GM19468 (cell line): Measurements from ENCODE around the gene CACNA1G.

Source experiments
- ATAC-seq: cut with Tn5 transposase; IDR thresholded peaks from one replicate; pipeline ENCODE4 v1.9.1; 2021; ENCODE audit warnings: mild to moderate bottlenecking, moderate library complexity, moderate number of reproducible peaks; ENCODE audit not compliant: unreplicated experiment; ENCODE audit errors: extremely low read depth

The CACNA1G gene

DNA sequence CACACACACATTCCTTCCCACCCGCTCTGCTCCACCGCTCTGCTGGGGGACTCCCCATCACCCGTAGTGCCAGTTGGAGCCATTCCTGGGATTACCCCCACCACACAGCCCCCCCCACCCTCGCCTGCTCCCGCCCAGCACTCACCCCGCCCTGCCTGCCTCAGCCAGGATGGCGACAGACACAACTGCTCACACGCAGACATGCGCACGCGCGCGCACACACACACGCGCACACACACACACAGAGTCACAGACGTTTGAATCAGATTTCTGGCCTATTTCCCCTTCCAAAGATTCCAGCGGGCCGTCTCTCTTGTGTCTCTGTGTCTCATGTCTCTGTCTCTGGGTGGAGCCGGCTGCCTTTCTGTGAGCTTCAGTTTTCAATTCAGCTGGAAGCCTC lies 4.4 kb downstream of the CACNA1G start:
- no peak for ATAC-seq

DNA sequence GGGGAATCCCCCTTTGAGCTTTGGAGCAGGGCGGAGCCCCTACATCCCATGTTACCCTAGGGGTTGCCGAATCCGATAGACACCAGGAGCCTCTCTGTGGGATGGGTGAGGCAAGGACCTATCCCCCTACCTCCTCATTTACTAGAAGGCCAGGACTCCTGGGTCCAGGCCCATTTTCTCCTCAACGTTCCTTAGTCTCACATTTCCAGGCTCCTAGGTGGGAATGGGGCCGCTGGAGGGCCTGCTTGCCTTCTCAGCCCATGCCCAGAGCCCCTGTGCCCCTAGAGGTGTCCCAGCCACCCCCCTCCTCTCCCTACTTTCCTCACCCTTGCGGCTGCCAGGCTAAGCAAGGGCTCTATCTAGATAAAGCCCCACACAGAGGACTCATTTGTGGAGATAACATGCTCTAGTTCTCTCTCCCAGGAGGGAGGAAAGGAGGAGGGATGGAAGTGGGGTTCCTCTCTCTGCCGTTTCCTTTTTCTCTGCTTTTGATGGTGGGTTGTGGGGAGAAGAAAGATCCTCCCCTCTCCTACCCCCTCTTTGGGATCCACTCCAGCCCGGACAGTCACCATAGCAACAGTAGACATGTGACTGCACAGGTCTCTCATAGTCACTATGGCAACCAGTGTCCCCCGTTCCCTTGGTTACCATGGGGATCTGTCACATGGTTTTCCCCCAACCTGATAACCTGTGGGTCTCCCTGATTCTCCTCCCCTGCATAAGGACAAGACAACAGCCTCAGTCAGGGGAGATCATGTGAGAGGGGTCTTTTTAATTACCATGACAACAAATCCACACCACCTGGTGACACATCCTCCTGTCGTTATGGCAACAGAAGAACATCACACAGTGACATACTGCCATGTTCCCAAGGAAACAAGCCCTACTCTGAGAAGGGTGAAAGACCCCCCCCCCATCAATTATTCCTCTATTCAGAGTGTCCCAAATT lies 5.2 kb downstream of the CACNA1G start:
- ATAC-seq, result no peak

DNA sequence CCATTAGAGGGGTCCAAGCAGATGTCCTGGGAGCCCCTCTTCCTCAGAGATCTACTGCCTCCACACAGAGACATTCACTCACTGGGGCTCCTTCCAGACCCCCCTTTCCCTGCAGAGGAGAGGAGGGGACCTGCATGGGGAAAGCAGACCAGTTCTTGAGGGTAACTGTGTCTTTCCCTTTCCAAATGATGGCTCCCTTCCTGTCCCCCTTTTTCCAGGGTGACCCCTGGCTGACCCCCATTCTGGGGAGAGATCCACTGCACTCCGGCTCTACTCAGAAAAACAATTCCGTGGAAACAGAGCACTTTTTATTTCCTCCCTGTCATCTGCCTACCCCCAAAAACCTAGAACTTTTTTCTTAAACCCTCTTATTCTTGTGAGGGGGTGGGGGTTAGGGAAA lies 6.4 kb downstream of the CACNA1G start:
- ATAC-seq, result no peak

DNA sequence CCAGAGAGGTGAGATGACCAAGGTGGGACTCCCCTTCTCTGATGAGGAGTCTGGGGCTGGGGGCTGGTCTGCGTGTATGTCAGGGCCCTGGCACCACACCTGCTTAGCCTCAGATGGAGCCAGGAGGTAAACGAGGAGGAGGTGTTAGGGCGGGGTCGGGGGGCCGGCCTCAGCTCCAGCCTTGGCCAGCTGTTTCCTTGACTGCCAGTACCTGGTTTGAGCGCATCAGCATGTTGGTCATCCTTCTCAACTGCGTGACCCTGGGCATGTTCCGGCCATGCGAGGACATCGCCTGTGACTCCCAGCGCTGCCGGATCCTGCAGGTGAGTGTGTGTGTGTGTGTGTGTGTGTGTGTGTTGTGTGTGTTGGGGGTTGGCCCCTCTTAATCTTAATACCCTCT lies 8.1 kb downstream of the CACNA1G start:
- ATAC-seq, result no peak

DNA sequence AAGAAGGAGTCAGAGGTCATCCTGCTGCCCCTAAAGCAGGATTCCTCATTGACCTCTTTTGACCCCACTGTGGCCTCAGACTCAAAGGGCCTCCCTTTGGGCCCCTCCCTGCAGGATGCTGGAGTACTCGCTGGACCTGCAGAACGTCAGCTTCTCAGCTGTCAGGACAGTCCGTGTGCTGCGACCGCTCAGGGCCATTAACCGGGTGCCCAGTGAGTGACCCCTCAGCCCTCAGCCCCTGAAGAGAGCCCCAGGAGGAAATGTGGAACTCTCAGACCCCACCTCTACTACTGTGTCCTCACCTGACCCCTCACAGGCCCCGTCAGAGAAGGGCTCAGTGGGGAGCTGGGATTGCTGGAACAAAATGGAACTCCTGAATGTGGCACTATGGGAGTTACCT lies 9.1 kb downstream of the CACNA1G start:
- ATAC-seq, result no peak

DNA sequence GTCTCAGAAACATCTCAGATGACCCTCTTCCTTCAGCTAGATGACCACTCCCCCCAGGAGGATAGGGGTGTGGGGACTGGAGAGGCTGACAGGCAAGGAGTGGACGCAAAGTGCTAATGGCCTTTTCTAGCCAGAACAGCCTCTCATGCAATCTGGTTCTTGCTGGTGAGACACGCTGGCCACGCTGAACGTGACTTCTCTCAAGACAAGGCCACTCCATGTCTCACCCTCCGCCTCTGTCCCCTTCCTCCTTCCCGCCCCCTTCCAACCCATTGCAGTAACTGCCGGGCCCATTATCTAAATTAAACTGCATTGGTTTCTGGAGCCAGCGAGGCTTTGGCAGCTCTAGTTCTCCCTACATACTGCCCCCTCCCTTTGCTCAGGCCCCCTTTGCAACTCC lies 9.5 kb downstream of the CACNA1G start:
- ATAC-seq, result no peak

DNA sequence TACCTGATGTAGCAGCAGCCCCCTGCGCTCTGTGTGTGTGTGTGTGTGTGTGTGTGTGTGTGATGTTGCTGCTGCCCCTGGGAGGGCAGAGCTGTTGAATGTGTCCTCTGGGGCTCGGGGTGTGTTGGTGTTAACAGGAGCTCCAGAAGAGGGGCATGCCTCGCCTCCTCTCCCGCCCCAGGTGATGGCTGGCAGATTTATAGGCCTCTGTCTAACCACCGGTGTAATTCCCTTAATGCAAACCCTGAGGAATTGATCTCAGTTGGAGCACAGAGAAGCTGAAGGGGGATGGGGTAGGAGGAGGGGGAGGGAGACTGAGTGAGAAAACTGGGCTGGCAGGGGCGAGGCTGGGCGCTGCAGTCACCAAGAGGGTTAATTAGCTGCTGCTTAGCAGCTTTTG lies 10.0 kb downstream of the CACNA1G start:
- no peak for ATAC-seq

DNA sequence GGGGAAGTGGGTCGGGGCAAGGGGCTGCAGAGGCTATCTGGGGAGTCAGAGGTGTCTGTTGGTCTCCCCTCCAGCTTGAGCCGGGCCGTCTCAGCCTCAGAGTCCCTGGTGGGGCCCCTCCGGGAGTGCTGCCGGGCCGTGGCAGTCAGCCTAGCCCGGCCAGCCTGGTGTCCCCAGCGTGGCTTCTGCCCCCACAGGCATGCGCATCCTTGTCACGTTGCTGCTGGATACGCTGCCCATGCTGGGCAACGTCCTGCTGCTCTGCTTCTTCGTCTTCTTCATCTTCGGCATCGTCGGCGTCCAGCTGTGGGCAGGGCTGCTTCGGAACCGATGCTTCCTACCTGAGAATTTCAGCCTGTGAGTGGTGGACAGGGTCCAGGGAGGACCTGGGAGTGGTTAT lies 11.2 kb downstream of the CACNA1G start:
- no peak for ATAC-seq

DNA sequence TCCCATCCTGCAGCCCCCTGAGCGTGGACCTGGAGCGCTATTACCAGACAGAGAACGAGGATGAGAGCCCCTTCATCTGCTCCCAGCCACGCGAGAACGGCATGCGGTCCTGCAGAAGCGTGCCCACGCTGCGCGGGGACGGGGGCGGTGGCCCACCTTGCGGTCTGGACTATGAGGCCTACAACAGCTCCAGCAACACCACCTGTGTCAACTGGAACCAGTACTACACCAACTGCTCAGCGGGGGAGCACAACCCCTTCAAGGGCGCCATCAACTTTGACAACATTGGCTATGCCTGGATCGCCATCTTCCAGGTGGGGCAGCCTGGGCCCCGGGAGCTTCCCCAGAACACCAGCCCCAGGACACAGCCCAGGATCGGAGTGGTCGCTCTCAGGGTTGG lies 12.0 kb downstream of the CACNA1G start:
- no peak for ATAC-seq

DNA sequence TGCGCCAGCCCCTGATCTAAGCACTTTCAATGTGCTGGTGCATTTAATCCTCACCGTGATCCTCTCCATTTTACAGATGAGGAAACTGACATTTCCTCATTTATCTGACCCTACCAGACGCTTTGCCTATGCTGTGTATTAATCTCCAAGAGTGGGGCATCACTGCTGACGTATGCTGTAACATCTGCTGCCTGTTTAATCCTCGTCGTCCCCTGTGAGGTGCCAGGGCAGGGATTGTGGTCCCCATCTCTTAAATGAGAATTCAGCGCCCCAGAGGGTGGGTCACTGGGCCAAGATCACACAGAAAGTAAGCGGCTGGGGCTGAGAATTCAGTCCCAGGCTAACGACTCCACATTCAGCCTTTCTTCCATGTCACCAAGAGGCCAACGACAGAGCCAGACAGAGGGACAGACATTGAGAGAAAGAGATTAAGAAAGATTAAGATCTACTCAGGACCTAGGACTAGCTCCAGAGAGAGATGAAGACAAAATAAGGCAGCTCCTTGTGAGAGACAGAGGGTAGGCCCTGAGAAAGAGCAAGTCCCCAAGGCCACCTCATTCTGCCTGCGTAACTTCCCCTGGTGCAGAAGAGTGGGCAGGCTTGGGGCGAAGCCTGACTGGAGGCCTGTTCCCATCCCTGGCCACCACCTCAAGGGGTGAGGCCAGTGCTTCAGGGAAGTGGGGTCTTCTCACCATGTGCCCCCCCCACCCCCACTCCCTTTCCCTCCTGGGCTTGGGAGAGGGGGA lies 13.5 kb downstream of the CACNA1G start:
- no peak for ATAC-seq

DNA sequence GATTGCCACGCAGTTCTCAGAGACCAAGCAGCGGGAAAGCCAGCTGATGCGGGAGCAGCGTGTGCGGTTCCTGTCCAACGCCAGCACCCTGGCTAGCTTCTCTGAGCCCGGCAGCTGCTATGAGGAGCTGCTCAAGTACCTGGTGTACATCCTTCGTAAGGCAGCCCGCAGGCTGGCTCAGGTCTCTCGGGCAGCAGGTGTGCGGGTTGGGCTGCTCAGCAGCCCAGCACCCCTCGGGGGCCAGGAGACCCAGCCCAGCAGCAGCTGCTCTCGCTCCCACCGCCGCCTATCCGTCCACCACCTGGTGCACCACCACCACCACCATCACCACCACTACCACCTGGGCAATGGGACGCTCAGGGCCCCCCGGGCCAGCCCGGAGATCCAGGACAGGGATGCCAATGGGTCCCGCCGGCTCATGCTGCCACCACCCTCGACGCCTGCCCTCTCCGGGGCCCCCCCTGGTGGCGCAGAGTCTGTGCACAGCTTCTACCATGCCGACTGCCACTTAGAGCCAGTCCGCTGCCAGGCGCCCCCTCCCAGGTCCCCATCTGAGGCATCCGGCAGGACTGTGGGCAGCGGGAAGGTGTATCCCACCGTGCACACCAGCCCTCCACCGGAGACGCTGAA lies 15.2 kb downstream of the CACNA1G start:
- no peak for ATAC-seq

DNA sequence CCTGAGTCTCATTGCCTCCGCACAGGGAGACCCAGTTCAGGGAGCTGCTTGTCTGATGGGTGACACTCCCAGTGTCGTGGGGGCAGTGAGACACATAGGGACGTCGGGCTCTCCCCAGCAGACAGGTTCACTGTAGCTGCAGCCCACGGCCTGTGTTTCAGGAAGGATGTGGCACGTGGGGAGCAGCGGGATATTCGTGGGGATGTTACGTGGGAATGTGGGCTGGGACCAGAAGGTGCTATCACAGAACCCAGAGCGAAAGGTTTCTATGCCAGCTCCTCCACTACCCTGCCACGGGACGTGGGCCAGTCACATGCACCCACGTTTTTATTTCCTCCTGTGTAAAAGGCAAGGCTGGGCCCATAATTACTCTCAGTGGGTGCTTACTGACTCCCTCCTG lies 16.3 kb downstream of the CACNA1G start:
- no peak for ATAC-seq

DNA sequence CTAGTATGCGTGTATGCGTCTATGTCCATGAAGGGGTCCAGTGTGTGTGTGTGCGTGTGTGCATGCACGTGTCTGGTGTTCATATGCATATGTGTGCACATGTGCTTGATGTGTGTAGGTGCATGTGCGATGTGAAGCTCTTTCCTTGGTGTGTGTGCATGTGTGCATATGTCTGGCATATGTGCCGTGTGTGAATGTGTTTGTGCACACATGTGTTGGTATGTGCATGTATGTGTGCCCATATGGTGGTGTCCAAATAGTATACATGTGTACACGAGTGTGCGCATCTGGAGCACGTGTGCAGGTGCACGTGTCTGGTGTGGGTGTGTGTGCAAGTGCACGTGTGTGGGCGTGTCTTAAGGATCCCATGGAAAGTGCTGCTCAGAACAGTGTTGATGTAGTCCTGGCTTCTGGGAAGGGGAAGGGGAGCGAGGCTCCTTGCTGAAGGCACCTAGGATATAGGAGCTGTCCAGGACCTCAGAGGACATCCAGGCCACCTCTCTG lies 17.0 kb downstream of the CACNA1G start:
- no peak for ATAC-seq

DNA sequence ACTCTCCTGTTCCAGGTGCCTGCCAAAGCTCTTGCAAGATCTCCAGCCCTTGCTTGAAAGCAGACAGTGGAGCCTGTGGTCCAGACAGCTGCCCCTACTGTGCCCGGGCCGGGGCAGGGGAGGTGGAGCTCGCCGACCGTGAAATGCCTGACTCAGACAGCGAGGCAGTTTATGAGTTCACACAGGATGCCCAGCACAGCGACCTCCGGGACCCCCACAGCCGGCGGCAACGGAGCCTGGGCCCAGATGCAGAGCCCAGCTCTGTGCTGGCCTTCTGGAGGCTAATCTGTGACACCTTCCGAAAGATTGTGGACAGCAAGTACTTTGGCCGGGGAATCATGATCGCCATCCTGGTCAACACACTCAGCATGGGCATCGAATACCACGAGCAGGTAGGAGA lies 17.7 kb downstream of the CACNA1G start:
- ATAC-seq, result no peak

DNA sequence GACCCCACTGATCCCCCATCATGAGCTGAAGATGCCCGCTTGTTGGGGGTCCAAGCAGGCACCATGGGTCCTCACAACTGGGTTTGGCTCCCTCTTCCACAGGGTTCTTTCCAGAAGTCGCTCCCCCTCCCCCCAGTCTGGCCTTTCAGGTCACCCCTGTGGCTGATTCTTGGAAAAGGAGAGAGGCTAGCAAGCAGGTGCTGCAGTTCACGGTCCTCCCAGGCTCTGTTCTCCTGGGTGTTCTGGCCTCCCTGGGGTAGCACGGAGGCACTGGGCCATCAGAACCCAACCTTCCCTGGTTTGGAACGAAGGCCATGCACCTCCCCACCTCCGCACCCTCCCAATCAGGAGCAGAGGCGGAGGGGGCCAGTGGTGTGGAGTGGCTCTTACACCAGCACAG lies 18.9 kb downstream of the CACNA1G start:
- ATAC-seq, result no peak

DNA sequence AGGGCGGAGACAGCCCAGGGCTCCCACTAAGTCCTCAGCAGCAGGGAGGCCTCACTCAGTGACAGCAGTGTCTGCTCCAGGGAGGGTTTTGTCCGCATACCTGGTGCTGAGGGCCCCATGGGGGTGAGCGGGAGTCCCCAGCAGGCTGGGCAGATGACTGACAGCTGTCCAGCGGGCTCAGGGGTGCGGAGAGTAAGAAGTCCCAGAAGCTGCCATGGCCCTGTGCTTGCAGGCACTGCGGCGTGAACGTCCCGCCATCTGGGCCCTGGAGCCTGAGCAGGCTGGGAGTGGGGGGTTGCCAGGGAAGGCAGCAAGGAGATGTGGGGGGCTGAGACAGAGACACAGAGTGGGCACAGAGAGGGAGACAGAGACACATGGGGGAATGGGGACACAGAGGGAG lies 20.1 kb downstream of the CACNA1G start:
- ATAC-seq, result no peak

DNA sequence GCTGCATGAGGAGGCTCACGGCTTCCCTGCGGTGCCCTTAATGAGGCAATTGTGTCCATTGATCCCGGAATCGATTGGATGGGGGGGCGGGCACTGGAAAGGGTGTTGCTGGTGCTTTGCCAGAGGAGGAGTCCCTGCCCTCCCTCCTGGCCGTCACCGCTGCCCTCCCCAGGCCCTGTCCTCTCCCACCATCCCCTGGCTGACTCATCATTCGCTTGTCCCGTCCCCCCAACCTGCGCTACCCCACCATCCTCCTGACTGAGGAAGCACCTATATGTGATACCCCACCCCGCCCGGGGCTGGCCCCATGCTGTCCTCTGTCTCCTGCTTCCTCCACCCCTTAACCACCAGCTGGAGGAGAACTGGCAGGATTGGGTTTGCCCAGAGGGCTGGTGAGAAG lies 20.8 kb downstream of the CACNA1G start:
- no peak for ATAC-seq

DNA sequence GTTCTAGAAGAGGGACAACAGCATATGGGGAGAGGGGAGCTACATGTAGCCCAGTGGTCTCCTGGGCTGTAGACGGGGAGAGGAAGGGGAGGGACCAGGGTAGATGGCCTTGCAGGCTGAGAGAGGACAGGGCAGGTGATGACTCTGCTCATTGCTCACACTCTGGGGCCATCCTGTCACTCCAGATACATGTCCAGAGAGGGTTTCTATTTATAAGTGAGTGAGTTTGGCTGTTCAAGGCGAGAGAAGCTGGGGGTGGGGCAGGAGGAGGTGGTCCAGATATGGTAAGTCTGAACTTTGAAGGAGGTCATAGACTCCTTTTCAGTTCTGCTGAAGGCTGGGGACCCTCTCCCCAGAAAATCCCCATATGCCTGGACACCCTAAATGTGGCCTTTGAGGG lies 22.2 kb downstream of the CACNA1G start:
- ATAC-seq, result no peak

DNA sequence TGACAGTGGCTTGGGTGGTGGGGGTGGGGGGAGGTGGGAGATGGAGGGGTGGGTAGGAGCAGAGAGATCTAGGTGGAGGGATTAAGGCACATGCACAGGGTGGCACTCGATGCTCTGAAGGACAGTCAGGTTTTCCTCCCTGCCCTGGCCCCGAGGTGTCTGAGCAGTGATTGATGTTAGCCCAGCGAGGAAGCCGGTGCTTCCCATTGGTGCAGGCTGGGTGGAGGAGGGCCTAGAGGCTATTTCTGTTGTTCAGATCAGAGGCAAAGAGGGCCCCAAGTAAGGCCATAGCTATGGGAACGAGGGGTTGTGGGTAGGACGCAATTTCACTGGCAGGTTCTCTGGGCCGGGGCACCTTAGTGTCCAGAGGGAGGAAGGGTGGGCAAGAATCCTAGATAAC lies 23.1 kb downstream of the CACNA1G start:
- ATAC-seq, result no peak

DNA sequence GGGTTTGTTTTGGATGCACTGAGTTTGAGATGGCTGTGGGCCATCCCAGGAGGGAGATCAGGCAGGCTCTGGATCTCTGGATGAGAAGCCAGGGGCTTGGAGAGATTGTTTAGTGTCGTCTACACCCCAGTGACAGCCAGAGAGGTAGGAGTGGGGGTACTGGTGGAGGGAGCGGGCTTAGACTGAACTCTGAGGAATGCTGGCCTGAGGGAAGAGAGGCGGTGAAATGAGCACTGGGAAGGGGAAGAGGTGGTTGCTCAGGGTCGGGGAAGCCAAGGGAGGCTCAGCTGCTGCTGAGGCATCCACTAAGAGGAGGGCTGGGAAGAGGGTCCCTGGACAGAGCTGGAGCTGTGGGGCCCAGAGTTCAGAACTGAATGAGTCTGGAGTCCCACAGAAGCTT lies 23.6 kb downstream of the CACNA1G start:
- no peak for ATAC-seq

DNA sequence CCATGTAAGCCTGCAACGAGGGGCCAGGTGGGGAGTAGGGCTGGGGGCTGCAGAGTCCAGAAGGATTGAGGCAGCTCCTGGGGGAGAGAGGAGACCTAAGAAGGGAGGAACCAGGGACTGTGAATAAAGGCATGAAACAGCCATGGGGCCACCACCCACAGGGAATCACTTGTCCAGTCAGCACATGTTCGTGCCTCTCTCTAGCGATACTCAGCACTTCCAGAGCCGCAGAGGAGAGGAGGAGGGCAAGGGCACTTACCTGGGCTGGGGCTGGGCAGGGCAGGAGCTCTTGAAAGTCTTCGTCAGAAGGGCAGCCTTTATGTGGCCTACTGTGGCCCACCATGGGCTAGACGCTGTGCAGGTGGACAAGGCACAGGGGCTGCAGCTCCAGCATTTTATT lies 24.2 kb downstream of the CACNA1G start:
- no peak for ATAC-seq
